ENCODE measurements around the gene RASSF1.
A peak's percentile ranks its signal among the peaks of the same experiment; 100 is the strongest.

Gene RASSF1

DNA sequence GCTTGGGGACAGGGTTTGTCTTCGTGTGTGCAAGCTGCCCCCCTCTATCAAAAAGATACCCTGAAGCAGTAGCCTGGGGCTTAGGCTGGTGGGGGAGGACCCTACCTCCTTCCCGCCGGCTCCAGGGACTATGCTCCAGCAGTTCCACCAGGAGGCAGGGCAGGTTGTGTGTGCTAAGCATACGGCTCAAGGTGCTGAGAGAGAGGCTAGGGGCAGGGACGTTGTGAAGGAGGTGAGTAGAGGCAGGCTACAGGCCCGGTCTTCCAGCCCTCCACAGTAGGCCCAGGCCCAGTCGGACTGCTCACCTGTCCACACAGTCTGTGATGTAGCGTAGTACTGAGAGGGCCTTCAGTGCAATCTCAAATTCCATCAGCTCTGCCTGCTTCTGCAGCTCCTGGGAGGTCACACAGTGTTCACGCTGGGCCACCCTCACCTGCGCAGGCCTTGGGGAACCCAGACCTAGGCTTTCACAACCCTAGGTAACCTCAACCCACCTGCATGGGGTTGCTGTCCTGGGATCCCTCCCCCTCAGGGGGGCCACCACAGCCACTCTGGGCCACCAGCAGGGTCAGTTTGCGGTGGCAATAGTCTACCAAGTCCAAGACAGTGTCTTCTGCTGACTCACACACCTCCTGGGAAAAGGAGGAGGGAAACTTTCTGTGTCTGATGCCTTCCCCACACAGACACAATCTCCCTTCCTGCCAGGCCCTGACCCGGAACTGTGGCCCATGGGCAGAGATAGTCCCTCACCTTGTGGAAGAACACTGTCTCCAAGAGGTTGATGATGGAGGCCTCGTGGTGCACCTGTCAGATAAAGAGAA is 2.4 kb upstream of the RASSF1 start:
- DNase-seq (ENCODE audit: low read depth in 2 of 2), result no peak

DNA sequence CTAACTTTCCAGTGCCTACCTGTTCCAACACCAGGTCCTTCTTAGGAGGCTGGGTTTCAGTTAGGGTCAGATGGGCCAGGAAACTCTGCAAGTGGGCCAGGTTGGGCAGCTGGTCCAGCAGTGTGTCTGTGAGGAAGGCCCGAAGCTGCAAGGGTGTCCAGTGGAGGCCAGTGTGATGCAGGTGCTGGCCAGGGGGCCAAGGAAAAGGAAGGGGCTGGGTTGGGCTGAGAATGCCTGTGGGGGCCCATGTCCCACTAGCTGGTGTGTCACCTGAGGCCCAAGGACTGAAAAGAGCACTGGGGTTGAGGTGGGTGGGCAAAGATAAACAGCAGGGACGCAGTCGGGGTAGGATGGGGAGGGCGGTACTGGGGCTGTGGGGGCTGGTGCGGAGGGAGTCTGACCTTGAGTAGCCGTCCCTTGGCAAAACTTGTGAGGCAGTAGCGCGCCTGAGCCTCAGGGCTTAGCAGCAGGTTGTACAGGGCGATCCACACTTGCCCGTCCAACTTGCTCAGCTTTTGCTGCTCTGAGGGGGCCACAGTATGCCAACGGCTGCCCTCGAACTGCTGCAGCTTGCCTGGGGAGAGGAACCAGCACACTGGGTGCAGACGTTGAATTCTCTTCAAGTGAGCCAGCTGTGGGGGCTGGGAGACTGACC is 1.5 kb upstream of the RASSF1 start:
- DNase-seq (ENCODE audit: low read depth in 2 of 2), result no peak

DNA sequence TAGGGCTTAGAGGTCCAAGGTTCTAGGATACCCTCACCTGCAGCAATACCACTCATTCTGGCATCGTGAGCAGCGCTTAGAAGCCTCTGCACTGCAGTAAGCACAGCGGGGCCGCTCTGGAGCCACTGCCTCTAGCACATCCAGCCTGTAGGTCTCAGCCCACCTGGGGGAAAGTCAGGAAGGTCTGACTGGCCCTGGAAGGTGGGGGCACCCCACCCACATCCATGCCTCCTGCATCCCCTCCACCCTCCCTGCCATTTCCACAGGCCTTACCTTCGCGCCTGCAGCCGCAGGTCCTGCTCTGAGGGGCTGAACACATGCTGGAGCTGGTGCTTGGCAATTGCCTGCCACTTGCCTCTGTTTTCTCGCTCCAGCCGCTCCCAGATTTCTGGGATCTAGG is 901 bp upstream of the RASSF1 start:
- no peak for DNase-seq (ENCODE audit: low read depth in 2 of 2)

- DNase-seq (ENCODE audit: low read depth in 2 of 2), result no peak
Observed at GRCh38 chr3:50340147-50340447, 539 bp downstream of the RASSF1 start.

DNA sequence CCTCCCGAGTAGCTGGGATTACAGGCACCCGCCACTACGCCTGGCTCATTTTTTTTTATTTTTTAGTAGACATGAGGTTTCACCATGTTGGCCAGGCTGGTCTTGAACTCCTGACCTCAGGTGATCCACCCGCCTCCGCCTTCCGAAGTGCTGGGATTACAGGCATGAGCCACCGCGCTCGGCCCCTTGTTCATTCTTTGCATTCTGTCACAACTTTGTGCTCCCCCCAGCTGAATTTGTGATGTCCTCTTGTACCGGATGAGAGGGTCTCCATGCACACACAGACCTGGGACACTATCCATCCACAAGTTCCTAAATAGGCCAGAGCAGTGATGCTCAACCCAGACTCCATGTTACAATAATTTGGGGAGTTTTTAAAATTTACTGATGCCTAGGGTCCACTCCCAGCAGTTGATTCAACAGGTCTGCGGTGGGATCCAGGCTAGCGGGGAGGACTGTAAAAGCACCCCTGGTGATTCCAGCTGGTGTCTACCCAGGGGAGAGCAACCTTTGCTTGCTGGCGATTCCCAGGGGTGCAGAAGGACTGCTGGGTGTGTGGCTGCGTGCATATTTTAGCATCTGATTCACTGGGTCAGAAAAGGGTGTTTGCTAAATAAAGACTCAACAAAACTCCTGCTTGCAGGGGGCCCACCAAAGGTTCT is 1.0 kb downstream of the RASSF1 start:
- DNase-seq (ENCODE audit: low read depth in 2 of 2), result no peak

DNA sequence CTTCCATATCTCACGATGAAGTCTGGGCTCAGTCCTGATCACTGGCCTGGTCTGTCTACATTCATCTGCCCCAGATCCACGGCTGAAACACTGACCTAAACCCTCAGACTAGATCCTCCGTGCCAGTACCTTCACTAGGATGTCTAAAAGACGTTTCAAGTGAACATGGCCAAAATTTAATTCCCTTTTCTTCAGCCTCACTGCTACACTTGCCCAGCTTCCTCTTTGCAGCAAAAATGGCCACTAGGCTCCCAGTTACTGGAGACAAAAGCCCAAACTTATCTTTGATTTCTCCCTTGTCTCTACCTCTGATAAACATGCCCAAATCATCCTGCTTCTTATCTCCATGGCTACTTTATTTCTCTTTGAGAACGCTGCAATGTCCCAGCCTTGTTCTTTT is 1.7 kb downstream of the RASSF1 start:
- DNase-seq (ENCODE audit: low read depth in 2 of 2), result no peak

DNA sequence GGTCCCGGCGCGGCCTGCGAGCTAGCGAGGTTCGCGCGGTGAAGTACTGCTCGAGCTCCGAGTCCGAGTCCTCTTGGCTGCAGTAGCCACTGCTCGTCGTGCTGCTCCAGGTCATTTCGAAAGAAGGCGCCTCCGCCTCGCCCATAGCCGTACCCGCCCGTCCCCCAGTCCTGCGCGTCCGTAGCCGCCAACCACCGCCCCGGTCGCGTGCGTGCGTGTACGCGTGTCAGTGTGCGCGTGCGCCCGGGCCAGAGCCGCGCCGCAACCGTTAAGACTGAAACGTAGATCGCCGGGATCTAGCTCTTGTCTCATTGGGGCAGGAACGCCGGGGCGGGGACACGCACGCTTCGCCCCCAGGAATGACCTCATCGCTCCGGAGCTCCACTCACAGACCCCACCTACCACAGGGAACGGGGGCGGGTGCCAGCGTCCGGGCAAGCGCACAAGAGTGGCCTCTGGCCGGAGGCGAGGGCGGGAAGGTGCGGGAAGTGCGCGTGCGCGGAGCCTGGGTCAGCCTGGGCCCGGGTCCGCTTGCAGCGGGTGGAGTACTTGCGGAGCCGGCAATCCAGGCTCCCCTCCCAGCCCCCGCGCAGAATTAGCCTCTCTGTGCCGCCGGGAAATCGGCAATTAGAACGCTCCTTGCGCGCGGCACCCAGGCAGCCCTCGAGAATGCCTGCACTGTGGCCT is 3.3 kb downstream of the RASSF1 start:
- DNase-seq (ENCODE audit: low read depth in 2 of 2), result peak; percentile 94 to 97

DNA sequence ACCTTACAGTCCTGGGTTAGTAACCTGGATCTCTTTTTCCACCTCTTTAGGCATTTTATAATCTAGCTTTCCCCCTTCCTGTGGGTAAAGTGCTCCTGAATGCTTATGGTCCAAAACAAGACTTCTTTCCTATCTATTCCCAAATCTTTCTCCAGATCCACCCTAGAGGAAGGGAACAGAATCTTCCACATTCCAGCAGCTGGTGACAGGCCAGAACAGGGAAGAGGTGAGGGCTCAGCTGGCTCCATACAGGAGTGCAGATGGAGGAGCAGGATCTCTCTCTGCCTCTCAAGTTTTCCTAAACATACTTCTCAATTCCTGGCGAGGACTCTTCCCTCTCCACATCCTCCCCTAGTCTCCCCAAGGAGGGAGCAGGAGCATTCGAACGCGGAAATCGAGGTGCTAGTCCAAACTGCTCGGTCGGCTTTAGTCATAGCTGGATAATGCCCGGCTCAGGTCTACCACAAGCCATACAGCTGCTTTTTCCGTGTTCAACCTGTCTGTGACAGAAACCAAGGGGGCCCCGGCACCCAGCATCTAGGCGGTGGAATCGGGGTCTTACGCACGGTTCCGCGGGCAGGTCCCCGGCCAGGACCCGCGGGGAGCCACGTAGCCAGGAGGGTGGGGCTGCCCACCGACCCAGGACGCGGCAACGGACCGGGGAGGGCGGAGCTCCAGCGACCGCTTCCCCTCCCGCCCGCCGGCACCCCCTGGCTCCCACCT is 4.0 kb downstream of the RASSF1 start:
- no peak for DNase-seq (ENCODE audit: low read depth in 2 of 2)

GRCh38 chr3:50334339-50335075 is 6.1 kb downstream of the RASSF1 start:
- DNase-seq (ENCODE audit: low read depth in 2 of 2), result no peak

- no peak for DNase-seq (ENCODE audit: low read depth in 2 of 2)
Observed at GRCh38 chr3:50333744-50334328, 6.8 kb downstream of the RASSF1 start.

- no peak for DNase-seq (ENCODE audit: low read depth in 2 of 2)
Observed at GRCh38 chr3:50331364-50331907, 9.2 kb downstream of the RASSF1 start.

DNA sequence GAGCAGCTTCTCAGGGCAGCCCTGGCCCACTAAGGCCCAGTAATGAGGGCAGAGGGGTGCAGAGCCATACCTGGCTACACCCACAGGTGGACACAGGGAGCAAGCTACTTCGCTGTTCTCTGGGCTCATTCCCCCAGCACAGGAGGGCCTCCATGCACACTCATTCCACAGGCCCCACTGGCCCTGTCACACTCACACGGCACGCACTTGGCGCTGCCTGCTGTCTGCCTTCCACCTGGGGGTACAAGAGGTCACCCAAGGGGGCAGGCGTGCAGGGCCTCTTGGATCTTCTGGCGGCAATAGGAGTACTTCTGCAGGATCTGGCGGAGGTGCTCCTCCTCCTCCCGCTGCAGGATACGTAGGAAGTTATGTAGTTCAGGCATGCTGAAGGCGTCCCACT is 10.3 kb downstream of the RASSF1 start:
- no peak for DNase-seq (ENCODE audit: low read depth in 2 of 2)

DNA sequence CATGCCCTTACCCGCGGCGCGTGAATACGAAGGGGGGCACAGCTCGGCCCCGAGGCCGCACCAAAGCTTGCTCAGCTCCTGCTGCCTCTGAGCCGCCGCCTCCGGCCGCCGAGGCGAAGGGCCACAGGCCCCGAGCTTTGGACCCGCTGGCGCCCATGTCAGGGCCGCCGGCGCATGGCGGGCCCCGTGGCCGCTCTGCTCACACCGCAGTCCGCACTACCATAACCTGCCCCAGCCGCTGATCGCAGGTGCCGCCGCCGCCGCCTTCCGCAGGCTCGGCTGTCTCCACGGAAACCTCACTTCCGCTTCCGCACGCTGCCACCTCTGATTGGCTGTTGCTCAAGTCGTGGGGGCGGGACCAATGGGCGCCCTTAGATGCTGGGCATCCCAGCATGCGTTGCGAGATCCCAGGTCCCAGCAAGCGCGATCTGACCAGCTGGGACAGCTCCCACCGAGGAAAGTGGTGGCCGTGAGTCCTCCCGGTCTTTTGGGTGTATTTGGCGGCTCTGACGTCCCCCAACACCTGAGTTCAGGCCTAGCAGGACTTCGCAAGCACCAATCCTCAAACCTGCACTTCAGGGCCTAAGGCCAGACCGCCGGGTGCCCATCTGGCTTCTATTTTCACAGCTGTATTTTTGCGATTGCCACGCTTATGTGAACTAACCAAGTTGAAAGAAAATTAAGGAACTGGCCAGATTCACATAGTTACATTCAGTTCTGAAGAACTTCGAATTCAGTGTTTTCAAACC is 12.5 kb downstream of the RASSF1 start, which contains the start of gene TUSC2:
Gene TUSC2, minus strand, starts transcription at position 281 of the 749 bp plus-strand sequence. Its CDS starts 124 bp downstream, at position 157.
- DNase-seq (ENCODE audit: low read depth in 2 of 2), result peak; percentile 91 to 95

GRCh38 chr3:50327129-50327528 is 13.5 kb downstream of the RASSF1 start:
- no peak for DNase-seq (ENCODE audit: low read depth in 2 of 2)

GRCh38 chr3:50326182-50326541 is 14.5 kb downstream of the RASSF1 start:
- DNase-seq (ENCODE audit: low read depth in 2 of 2), result no peak

DNA sequence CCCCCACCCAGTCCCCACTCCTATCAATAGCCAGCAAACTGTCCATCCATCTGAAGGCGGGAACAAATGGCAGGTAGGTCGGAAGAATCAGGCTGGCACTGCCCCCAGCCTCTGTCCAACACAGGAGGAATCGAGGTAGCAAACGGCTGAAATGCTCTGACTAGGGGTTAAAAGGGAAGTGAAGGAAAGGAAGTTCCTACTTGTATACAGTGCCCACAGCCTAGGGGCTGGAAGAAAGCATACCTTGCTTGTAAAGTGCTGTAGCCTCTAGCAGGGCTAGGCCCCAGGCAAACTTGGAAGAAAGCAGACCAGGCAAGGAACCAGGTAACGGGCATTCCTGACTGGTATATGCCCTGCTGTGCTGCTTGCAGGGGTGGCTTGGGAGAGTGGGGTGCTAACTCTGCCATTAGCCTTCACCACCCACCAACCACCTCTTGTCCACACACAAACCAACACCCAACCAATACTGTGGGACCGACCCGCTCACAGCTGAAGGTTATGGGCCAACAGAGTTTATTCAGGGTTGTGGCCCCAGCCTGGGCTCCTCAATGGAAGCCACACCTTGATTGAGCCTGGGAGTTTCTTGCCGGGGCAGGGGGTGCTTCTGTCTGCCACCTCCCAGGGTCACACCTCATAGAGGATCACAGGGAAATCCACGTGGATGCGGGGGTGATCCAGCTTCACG is 15.0 kb downstream of the RASSF1 start:
- DNase-seq (ENCODE audit: low read depth in 2 of 2), result no peak

- no peak for DNase-seq (ENCODE audit: low read depth in 2 of 2)
Observed at GRCh38 chr3:50325113-50325480, 15.5 kb downstream of the RASSF1 start.

GRCh38 chr3:50324351-50325112 is 16.1 kb downstream of the RASSF1 start:
- DNase-seq (ENCODE audit: low read depth in 2 of 2), result peak; percentile 45 to 51

Data from activated CD4-positive, alpha-beta T cell treated with anti-CD3 and anti-CD28 coated beads for 24 hours (primary cell).